HepG2 (cell line): ENCODE measurements around the gene BRMS1. TPM values are rescaled to one million over a fixed set of nuclear protein-coding genes. Genes with fewer than 3 reads are reported as not detected.

Source experiments
- ATF4 ChIP-seq, 2 experiments: fragments of 450-650 bp in 1 of 2; sonication (generic) in 1 of 2; formaldehyde crosslinking; IDR thresholded peaks; 2 replicates each; pipeline versions ENCODE4 v1.5.0 to v1.8.0; 2020 to 2022; ENCODE audit warnings: mild to moderate bottlenecking in 1 of 2, missing genetic modification reagents in 1 of 2
- CC2D1A ChIP-seq: sonication (generic); formaldehyde crosslinking; IDR thresholded peaks from 2 replicates; pipeline ENCODE4 v1.8.1; 2023; ENCODE audit warnings: mild to moderate bottlenecking, missing genetic modification reagents
- CSRNP1 ChIP-seq: sonication (generic); formaldehyde crosslinking; IDR thresholded peaks from 2 replicates; pipeline ENCODE4 v1.8.1; 2023; ENCODE audit warnings: mild to moderate bottlenecking, missing genetic modification reagents
- CTCF ChIP-seq: sonication (generic); formaldehyde crosslinking; IDR thresholded peaks from 2 replicates; pipeline ENCODE4 v1.5.0; 2020; ENCODE audit warnings: mild to moderate bottlenecking, missing genetic modification reagents, moderate library complexity
- E2F5 ChIP-seq: sonication (generic); formaldehyde crosslinking; conservative IDR thresholded peaks from 2 replicates; pipeline ENCODE4 v1.4.0; 2020; ENCODE audit warnings: missing genetic modification reagents
- ETV6 ChIP-seq: sonication (generic); formaldehyde crosslinking; conservative IDR thresholded peaks from 2 replicates; pipeline ENCODE4 v1.4.0; 2020; ENCODE audit warnings: missing genetic modification reagents
- KDM5B ChIP-seq: sonication (generic); formaldehyde crosslinking; IDR thresholded peaks from 2 replicates; pipeline ENCODE4 v1.4.0; 2020; ENCODE audit warnings: missing genetic modification reagents, mild to moderate bottlenecking, borderline replicate concordance
- PATZ1 ChIP-seq: sonication (generic); formaldehyde crosslinking; IDR thresholded peaks from 2 replicates; pipeline ENCODE4 v1.4.0; 2020; ENCODE audit warnings: missing genetic modification reagents
- PHF21A ChIP-seq: sonication (generic); formaldehyde crosslinking; IDR thresholded peaks from 2 replicates; pipeline ENCODE4 v1.5.0; 2020; ENCODE audit warnings: mild to moderate bottlenecking, missing genetic modification reagents
- RNF219 ChIP-seq: sonication (generic); formaldehyde crosslinking; IDR thresholded peaks from 2 replicates; pipeline ENCODE4 v1.5.0; 2020; ENCODE audit warnings: mild to moderate bottlenecking, missing genetic modification reagents
- SIN3B ChIP-seq: fragments of 150-350 bp; IDR thresholded peaks from 2 replicates; pipeline ENCODE4 v1.6.1; 2014; ENCODE audit warnings: low read length
- SMAD9 ChIP-seq: sonication (generic); formaldehyde crosslinking; IDR thresholded peaks from 2 replicates; pipeline ENCODE4 v1.5.1; 2020; ENCODE audit warnings: mild to moderate bottlenecking, missing genetic modification reagents
- SNAPC2 ChIP-seq: sonication (generic); formaldehyde crosslinking; IDR thresholded peaks from 2 replicates; pipeline ENCODE4 v1.8.1; 2022; ENCODE audit warnings: mild to moderate bottlenecking, missing genetic modification reagents
- TBX3 ChIP-seq: fragments of 450-650 bp; IDR thresholded peaks from 2 replicates; pipeline ENCODE4 v1.6.1; 2017; ENCODE audit warnings: antibody characterized with exemption, mild to moderate bottlenecking, inconsistent platforms, borderline replicate concordance
- ZNF263 ChIP-seq: sonication (generic); formaldehyde crosslinking; IDR thresholded peaks from 2 replicates; pipeline ENCODE4 v1.4.0; 2020; ENCODE audit warnings: missing genetic modification reagents
- ZNF3 ChIP-seq: IDR thresholded peaks from 2 replicates; pipeline ENCODE4 v1.7.0; 2017; ENCODE audit warnings: inconsistent platforms
- ZNF33A ChIP-seq: sonication (generic); formaldehyde crosslinking; IDR thresholded peaks from 2 replicates; pipeline ENCODE4 v1.5.1; 2020; ENCODE audit warnings: missing genetic modification reagents, mild to moderate bottlenecking, moderate library complexity, borderline replicate concordance
- ZNF484 ChIP-seq: sonication (generic); formaldehyde crosslinking; IDR thresholded peaks from 2 replicates; pipeline ENCODE4 v1.5.1; 2020; ENCODE audit warnings: mild to moderate bottlenecking, low read depth, missing genetic modification reagents, borderline replicate concordance
- ZNF709 ChIP-seq: sonication (generic); formaldehyde crosslinking; IDR thresholded peaks from 2 replicates; pipeline ENCODE4 v1.5.0; 2020; ENCODE audit warnings: mild to moderate bottlenecking, missing genetic modification reagents
- polyA plus RNA-seq, 8 experiments: library from polyadenylated mRNA; depleted of rRNA in 3 of 8; stranded (reverse) in 7 of 8; unstranded in 1 of 8; fragments of >200 nt; fragmentation: Illumina TruSeq in 4 of 8; extraction: Trizol in 4 of 8; gene quantifications; 2 replicates each; pipeline versions ENCODE4 v1.2.1 to v1.2.3, GENCODE V29; 2011 to 2016; ENCODE audit warnings: low read depth in 4 of 8, missing spikeins in 1 of 8, mixed read lengths in 1 of 8; ENCODE audit not compliant: insufficient read depth in 1 of 8
- total RNA-seq, 5 experiments: library from RNA; depleted of rRNA; stranded (reverse); fragments of >200 nt; fragmentation: Illumina TruSeq; extraction: Trizol; gene quantifications; 2 replicates each; pipeline ENCODE4 v1.2.3, GENCODE V29; 2016; ENCODE audit warnings: low read depth in 1 of 5

The BRMS1 gene
- total and polyA plus RNA-seq, 2 of the 13 experiments (the other 11 are each of a cell fraction or from before 2014, with no cell fraction given): 15.8 to 55.7 TPM

GRCh38 chr11:66288671-66289547 is 56.0 kb downstream of the BRMS1 start, which contains the start of gene YIF1A (continued):
- TF ChIP-seq SMAD9 (CRISPR knock-in tag) (no peak; the same call in 1 of the 2 replicates), CC2D1A (CRISPR knock-in tag) (no peak), ETV6 (CRISPR knock-in tag) (no peak), SNAPC2 (CRISPR knock-in tag) (peak; percentile 80; the same call in 1 of the 2 replicates), RNF219 (no peak), SIN3B (no peak), ZNF3 (no peak), ZNF709 (CRISPR knock-in tag) (peak; percentile 60; the same call in 1 of the 2 replicates), CSRNP1 (CRISPR knock-in tag) (peak; percentile 64; the same call in 1 of the 2 replicates), ZNF33A (CRISPR knock-in tag) (no peak), E2F5 (CRISPR knock-in tag) (no peak), TBX3 (peak; percentile 44; the same call in 1 of the 2 replicates), CTCF (peak; percentile 61), PHF21A (CRISPR knock-in tag) (peak; percentile 45), ATF4 (CRISPR knock-in tag; IDR thresholded peaks at IDR 0.05) (no peak; a peak in 1 of 4 replicates), ZNF484 (CRISPR knock-in tag) (no peak), ZNF263 (CRISPR knock-in tag) (no peak), KDM5B (CRISPR knock-in tag) (no peak; the same call in none of the 2 replicates), PATZ1 (peak; percentile 72)
